Activated T-helper 1 cell treated with anti-CD3 and anti-CD28 coated beads, Interleukin-2, amount 50 U/mL, for 16 hours (primary cell): ENCODE measurements around the gene MLH3.

ENCODE experiments used
- DNase-seq, 2 donors: peaks; one replicate each; pipeline ENCODE4 v3.0.0-alpha.2; 2020; ENCODE audit warnings: low read depth in 1 of 2, low spot score in 1 of 2

MLH3 gene

DNA sequence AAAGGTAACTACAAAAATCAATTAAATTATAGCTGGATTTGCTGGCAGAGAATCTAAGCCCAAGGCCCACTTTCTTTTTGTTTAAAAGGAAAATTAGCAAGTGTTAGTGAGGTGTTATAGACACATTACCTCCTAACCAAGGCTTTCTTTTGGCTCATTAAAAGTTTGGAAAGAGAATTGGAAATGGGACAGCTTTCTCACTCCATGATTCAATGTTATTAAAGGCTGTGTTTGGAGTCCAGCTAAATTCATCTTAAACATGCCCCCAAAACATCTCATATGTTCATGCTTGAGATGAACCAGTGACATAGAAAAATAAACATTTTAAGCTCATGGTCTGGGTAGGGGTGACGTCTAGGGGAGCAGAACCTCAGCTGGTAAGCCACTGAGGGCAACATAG, 82.5 kb downstream of the MLH3 start:
- no peak for DNase-seq

- no peak for DNase-seq
These were observed 85.6 kb downstream of the MLH3 start for GRCh38 chr14:74965486-74966153.

- DNase-seq, result no peak
These were observed 86.3 kb downstream of the MLH3 start for GRCh38 chr14:74964787-74965485.
